Glomerular endothelial cell (primary cell): ENCODE results near the gene SIGLEC15. TPM values are rescaled to one million over a fixed set of nuclear protein-coding genes. Genes with fewer than 3 reads are reported as not detected.

Experiments
- DNase-seq: peaks from one replicate; pipeline ENCODE4 v3.0.0-alpha.2; 2011; ENCODE audit warnings: low read depth, low spot score; ENCODE audit errors: extremely low read depth
- total RNA-seq: library from RNA; depleted of rRNA; stranded (reverse); fragments of >200 nt; gene quantifications from 2 replicates; pipeline ENCODE4 v1.2.3, GENCODE V29; 2015

Gene SIGLEC15
- total RNA-seq, 1 donor from 2014 or later, result 2.5 TPM

- DNase-seq, result no peak
Measured at GRCh38 chr18:45874491-45875184, 49.2 kb downstream of the SIGLEC15 start.

- no peak for DNase-seq
Measured at GRCh38 chr18:45876161-45876560, 50.7 kb downstream of the SIGLEC15 start.

GRCh38 chr18:45877403-45877802 is 51.9 kb downstream of the SIGLEC15 start:
- DNase-seq, result no peak

- no peak for DNase-seq
Measured at GRCh38 chr18:45879681-45880655, 54.5 kb downstream of the SIGLEC15 start.

DNA sequence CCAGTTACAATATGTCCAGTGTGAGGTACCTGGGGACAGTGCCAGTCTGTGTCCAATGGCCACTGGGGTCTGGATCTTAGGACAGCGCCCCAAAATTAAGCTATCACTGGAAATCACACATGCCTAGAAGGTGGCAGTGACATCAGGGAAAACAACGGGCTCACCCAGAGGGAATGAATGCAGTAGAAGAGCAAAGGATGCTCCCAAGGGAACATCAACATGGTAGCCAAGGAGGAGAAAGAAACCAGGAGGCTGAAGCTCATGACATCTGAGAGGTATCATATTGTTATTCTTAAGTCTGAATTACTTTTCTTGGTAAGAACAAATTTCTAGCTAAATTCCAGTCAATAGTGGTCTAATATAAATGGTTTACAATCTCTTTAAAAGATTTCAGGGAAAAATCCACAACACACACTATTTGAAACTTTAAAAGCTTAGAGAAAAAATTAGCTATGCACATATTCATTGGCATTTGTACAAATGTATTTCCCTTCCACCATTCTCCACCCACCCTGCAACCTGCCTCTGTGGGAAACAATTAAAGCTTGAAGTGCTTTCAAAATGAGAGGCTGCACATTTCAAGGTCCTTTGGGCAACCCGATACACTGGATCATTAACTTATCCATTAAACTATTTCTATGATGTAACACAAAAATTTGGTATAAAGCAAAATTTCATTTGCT is 55.5 kb downstream of the SIGLEC15 start:
- no peak for DNase-seq

- DNase-seq, result no peak
Measured at GRCh38 chr18:45887585-45887984, 62.1 kb downstream of the SIGLEC15 start.

- no peak for DNase-seq
Measured at GRCh38 chr18:45889419-45890064, 64.1 kb downstream of the SIGLEC15 start.

DNA sequence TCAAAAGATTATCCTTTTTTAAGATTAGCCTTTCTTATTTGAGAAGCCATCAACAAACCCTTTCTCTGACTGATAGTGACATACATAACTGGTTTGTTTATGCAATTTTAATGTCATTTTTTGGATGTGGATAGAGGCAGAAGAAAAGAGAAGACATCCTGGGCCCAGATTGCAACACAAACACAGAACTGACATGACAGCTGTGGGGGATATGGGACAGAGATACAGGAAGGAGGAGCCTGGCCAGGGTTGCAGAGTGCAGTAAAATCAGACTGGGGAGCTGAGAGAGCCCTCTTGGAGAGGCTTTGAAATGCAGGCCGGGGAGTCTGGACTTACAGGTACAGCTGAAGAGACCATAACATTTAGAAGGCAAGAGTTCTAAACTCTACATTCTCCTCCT is 65.1 kb downstream of the SIGLEC15 start:
- no peak for DNase-seq

DNA sequence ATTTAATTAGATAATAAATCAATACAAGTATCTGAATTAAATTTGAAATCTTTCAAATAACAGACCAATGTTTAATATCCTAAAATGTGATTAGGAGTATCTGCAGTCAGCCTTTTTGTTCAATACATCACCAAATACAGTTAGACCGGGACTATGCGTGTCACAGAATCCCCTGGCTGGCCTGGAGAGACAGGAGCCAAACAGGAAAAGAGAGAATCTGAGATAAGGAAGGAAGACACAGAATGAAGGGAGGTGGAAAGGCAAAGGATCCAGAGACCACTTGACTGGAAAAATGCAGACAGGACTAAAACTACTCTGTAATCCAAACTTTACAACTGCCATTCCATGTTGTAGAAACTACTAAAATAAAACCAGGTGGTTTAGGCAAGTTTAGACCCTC is 66.3 kb downstream of the SIGLEC15 start:
- DNase-seq, result no peak

Other genes with a start within 250 kb of the SIGLEC15 start
- gene SLC14A2, start 210.2 kb upstream of the SIGLEC15 start, total RNA-seq, result 0.34 TPM in 1 of 2 replicates, not detected in the other
- gene SLC14A1, start 101.5 kb upstream of the SIGLEC15 start, total RNA-seq, result 0.34 and 0.53 TPM in 2 replicates
- 30.1 and 30.4 TPM in 2 replicates for gene EPG5, start 141.7 kb downstream of the SIGLEC15 start, total RNA-seq
- gene PSTPIP2, start 246.6 kb downstream of the SIGLEC15 start, total RNA-seq, result 6.9 and 8.9 TPM in 2 replicates